H1 (cell line): ENCODE data around the gene CBLC. TPM values are rescaled to one million over a fixed set of nuclear protein-coding genes. Genes with fewer than 3 reads are reported as not detected.

Source experiments
- CTCF ChIA-PET: fragments of 300-600 bp; sonication (Branson Sonifier 250); formaldehyde crosslinking; loops from one replicate; lab custom pipeline; 2021; ENCODE audit not compliant: partially characterized antibody; lab: Charles Lee
- POLR2A ChIA-PET: fragments of 300-600 bp; sonication (Branson Sonifier 250); formaldehyde crosslinking; loops from one replicate; lab custom pipeline; 2021; ENCODE audit warnings: inconsistent platforms; ENCODE audit not compliant: partially characterized antibody; lab: Charles Lee
- DNase-seq, 2 experiments: peaks; one replicate each; pipeline versions ENCODE4 v3.0.0 to v3.0.0-alpha.2; 2010 to 2022; ENCODE audit warnings: low spot score in 2 of 2, low read depth in 1 of 2, mixed read lengths in 1 of 2
- FAIRE-seq: peaks from 2 replicates; lab custom pipeline; 2011; peaks lifted over from hg19 to GRCh38; lab: Jason Lieb, UNC
- H2AFZ ChIP-seq: 2 replicates; pipeline ENCODE4 v1.8.1; 2012; ENCODE audit warnings: low read length, inconsistent platforms
- H2AK5ac ChIP-seq: 2 replicates; pipeline ENCODE4 v1.6.1; 2013; ENCODE audit warnings: low read depth, low read length
- H2BK120ac ChIP-seq: replicated peaks from 2 replicates; pipeline ENCODE3; 2013; ENCODE audit warnings: low read depth, low read length, inconsistent platforms
- H2BK12ac ChIP-seq: 2 replicates; pipeline ENCODE4 v1.6.1; 2013; ENCODE audit warnings: low read depth, low read length
- H2BK15ac ChIP-seq: 2 replicates; pipeline ENCODE4 v1.6.1; 2013; ENCODE audit warnings: low read length
- H2BK20ac ChIP-seq: 2 replicates; pipeline ENCODE4 v1.6.1; 2013; ENCODE audit warnings: low read length
- H2BK5ac ChIP-seq: 2 replicates; pipeline ENCODE4 v1.6.1; 2013; ENCODE audit warnings: low read depth, low read length
- H3K14ac ChIP-seq: 2 replicates; pipeline ENCODE4 v1.6.1; 2013; ENCODE audit warnings: inconsistent platforms; ENCODE audit not compliant: insufficient read length
- H3K18ac ChIP-seq: 2 replicates; pipeline ENCODE4 v1.6.1; 2013; ENCODE audit warnings: low read length; ENCODE audit errors: extremely low read depth
- H3K23ac ChIP-seq: 2 replicates; pipeline ENCODE4 v1.6.1; 2013; ENCODE audit warnings: inconsistent platforms; ENCODE audit not compliant: insufficient read length
- H3K23me2 ChIP-seq: 2 replicates; pipeline ENCODE4 v1.6.1; 2013; ENCODE audit warnings: low read depth, low read length
- H3K27ac ChIP-seq: 2 replicates; pipeline ENCODE4 v1.6.1; 2011; ENCODE audit warnings: low read depth, low read length, inconsistent platforms
- H3K27me3 ChIP-seq, 4 experiments: replicated peaks in 1 of 4; 1 replicate in 1 of 4; 2 replicates in 3 of 4; pipeline versions ENCODE4 v1.6.1 to v1.8.1; 2011 to 2013; ENCODE audit warnings: low read length in 3 of 4, mild to moderate bottlenecking in 3 of 4, inconsistent platforms in 2 of 4, mixed read lengths in 2 of 4, moderate library complexity in 1 of 4; ENCODE audit not compliant: control insufficient read depth in 3 of 4, insufficient read depth in 3 of 4; ENCODE audit errors: extremely low read depth in 1 of 4
- H3K36me3 ChIP-seq, 4 experiments: 2 replicates each; pipeline versions ENCODE4 v1.6.1 to v1.8.1; 2011 to 2013; ENCODE audit warnings: mild to moderate bottlenecking in 4 of 4, low read length in 3 of 4, moderate library complexity in 2 of 4, control low read depth in 1 of 4, inconsistent platforms in 1 of 4; ENCODE audit not compliant: insufficient read depth in 4 of 4, control insufficient read depth in 2 of 4
- H3K4ac ChIP-seq: replicated peaks from 2 replicates; pipeline ENCODE3; 2013; ENCODE audit warnings: low read length, low read depth, mixed read lengths, inconsistent platforms; ENCODE audit not compliant: insufficient read length
- H3K4me1 ChIP-seq, 4 experiments: replicated peaks in 1 of 4; 1 replicate in 1 of 4; 2 replicates in 3 of 4; pipeline versions ENCODE4 v1.6.1 to v1.8.1; 2011 to 2013; ENCODE audit warnings: low read length in 3 of 4, inconsistent platforms in 2 of 4, mixed read lengths in 1 of 4; ENCODE audit not compliant: insufficient read depth in 4 of 4, control insufficient read depth in 3 of 4
- H3K4me2 ChIP-seq, 2 experiments: 2 replicates each; pipeline versions ENCODE4 v1.6.1 to v1.8.1; 2011 to 2013; ENCODE audit warnings: low read depth in 2 of 2, low read length in 2 of 2, control low read depth in 1 of 2, inconsistent platforms in 1 of 2, mild to moderate bottlenecking in 1 of 2; ENCODE audit not compliant: insufficient read depth in 1 of 2
- H3K4me3 ChIP-seq, 4 experiments: fragments of 200-600, 300-600 bp in 1 of 4; sonication (generic), shearing (Covaris generic), sonication (Bioruptor Twin) in 1 of 4; 2 replicates each; pipeline versions ENCODE4 v1.5.1 to v1.8.1; 2011 to 2016; ENCODE audit warnings: low read length in 4 of 4, low read depth in 3 of 4, control low read depth in 2 of 4, inconsistent platforms in 2 of 4, mild to moderate bottlenecking in 2 of 4, mixed read lengths in 1 of 4, moderate library complexity in 1 of 4; ENCODE audit not compliant: insufficient read depth in 2 of 4; ENCODE audit errors: extremely low read depth in 1 of 4
- H3K56ac ChIP-seq: replicated peaks from 2 replicates; pipeline ENCODE3; 2013; ENCODE audit warnings: low read depth, mild to moderate bottlenecking, mixed read lengths, low read length, inconsistent platforms; ENCODE audit not compliant: insufficient read length
- H3K79me1 ChIP-seq: 2 replicates; pipeline ENCODE4 v1.6.1; 2013; ENCODE audit warnings: low read depth, low read length, control low read depth
- H3K79me2 ChIP-seq, 2 experiments: 2 replicates each; pipeline versions ENCODE4 v1.6.1 to v1.8.1; 2012 to 2013; ENCODE audit warnings: low read length in 2 of 2, mild to moderate bottlenecking in 2 of 2, inconsistent platforms in 1 of 2; ENCODE audit not compliant: insufficient read depth in 2 of 2, control insufficient read depth in 1 of 2
- H3K9ac ChIP-seq, 4 experiments: replicated peaks in 1 of 4; 1 replicate in 1 of 4; 2 replicates in 3 of 4; pipeline versions ENCODE4 v1.6.1 to v1.8.1; 2011 to 2013; ENCODE audit warnings: low read depth in 3 of 4, low read length in 3 of 4, control low read depth in 2 of 4, mild to moderate bottlenecking in 2 of 4, moderate library complexity in 2 of 4, inconsistent platforms in 1 of 4; ENCODE audit errors: extremely low read depth in 1 of 4
- H3K9me3 ChIP-seq, 2 experiments: 2 replicates each; pipeline versions ENCODE4 v1.6.1 to v1.8.1; 2012 to 2013; ENCODE audit warnings: mild to moderate bottlenecking in 2 of 2, moderate library complexity in 2 of 2, control low read depth in 1 of 2, inconsistent platforms in 1 of 2, low read depth in 1 of 2, low read length in 1 of 2, mixed read lengths in 1 of 2; ENCODE audit not compliant: insufficient read depth in 2 of 2
- H4K20me1 ChIP-seq, 2 experiments: replicated peaks in 1 of 2; 2 replicates each; pipeline versions ENCODE3 to v1.8.1; 2011 to 2013; ENCODE audit warnings: inconsistent platforms in 2 of 2, low read length in 2 of 2, mild to moderate bottlenecking in 1 of 2; ENCODE audit not compliant: insufficient read depth in 2 of 2, control insufficient read depth in 1 of 2
- H4K5ac ChIP-seq: 2 replicates; pipeline ENCODE4 v1.6.1; 2013; ENCODE audit warnings: low read length, low read depth, mixed read lengths, inconsistent platforms; ENCODE audit not compliant: insufficient read length
- H4K8ac ChIP-seq: 2 replicates; pipeline ENCODE4 v1.8.0; 2013; ENCODE audit warnings: mild to moderate bottlenecking, moderate library complexity, low read length, inconsistent platforms; ENCODE audit not compliant: insufficient read depth; ENCODE audit errors: extremely low read depth
- H4K91ac ChIP-seq: replicated peaks from 2 replicates; pipeline ENCODE3; 2013; ENCODE audit warnings: low read length, mixed read lengths, inconsistent platforms; ENCODE audit not compliant: insufficient read length
- BRCA1 ChIP-seq: IDR thresholded peaks from 2 replicates; pipeline ENCODE4 v1.6.1; 2012; ENCODE audit warnings: low read depth, low read length, improper control_type of control experiment
- CHD1 ChIP-seq: IDR thresholded peaks from 2 replicates; pipeline ENCODE4 v1.6.1; 2012; ENCODE audit warnings: low read depth, low read length, improper control_type of control experiment
- CHD2 ChIP-seq: IDR thresholded peaks from 2 replicates; pipeline ENCODE4 v1.6.1; 2012; ENCODE audit warnings: low read length, improper control_type of control experiment
- GTF2F1 ChIP-seq: IDR thresholded peaks from 2 replicates; pipeline ENCODE4 v1.6.1; 2012; ENCODE audit warnings: low read depth, low read length, improper control_type of control experiment, borderline replicate concordance
- JUND ChIP-seq: IDR thresholded peaks from 2 replicates; pipeline ENCODE4 v1.6.1; 2011; ENCODE audit warnings: mild to moderate bottlenecking, improper control_type of control experiment, low read length
- KDM1A ChIP-seq: fragments of 200-600, 300-600 bp; sonication (generic); IDR thresholded peaks from 2 replicates; pipeline ENCODE4 v1.7.1; 2016; ENCODE audit warnings: mild to moderate bottlenecking, low read length, borderline replicate concordance
- NANOG ChIP-seq: IDR thresholded peaks from 2 replicates; pipeline ENCODE4 v1.6.1; 2011; ENCODE audit warnings: low read length, low read depth, mild to moderate bottlenecking, inconsistent platforms; ENCODE audit not compliant: insufficient read depth, poor library complexity, severe bottlenecking
- POLR2A ChIP-seq, 2 experiments: IDR thresholded peaks; 1 replicate in 1 of 2; 2 replicates in 1 of 2; pipeline ENCODE4 v1.6.1; 2011; ENCODE audit warnings: low read depth in 2 of 2, low read length in 2 of 2, mild to moderate bottlenecking in 2 of 2; ENCODE audit errors: control extremely low read depth in 1 of 2
- POU5F1 ChIP-seq: IDR thresholded peaks from 2 replicates; pipeline ENCODE4 v1.6.1; 2011; ENCODE audit warnings: low read depth, mild to moderate bottlenecking, low read length, moderate library complexity
- SP1 ChIP-seq: IDR thresholded peaks from 2 replicates; pipeline ENCODE4 v1.6.1; 2011; ENCODE audit warnings: low read depth, low read length
- SP4 ChIP-seq: IDR thresholded peaks from 2 replicates; pipeline ENCODE4 v1.6.1; 2012; ENCODE audit warnings: low read length, inconsistent platforms
- ZNF274 ChIP-seq: IDR thresholded peaks from 2 replicates; pipeline ENCODE4 v1.7.0; 2012; ENCODE audit warnings: low read length, borderline replicate concordance; ENCODE audit errors: extremely low read depth
- WGBS, 2 experiments: shearing (Covaris generic) in 1 of 2; methylation state at CpG; one replicate each; pipeline versions ENCODE4 v1.1.6 to v1.1.7; 2013 to 2015; ENCODE audit warnings: low lambda C conversion rate in 2 of 2, mixed read lengths in 2 of 2, inconsistent platforms in 1 of 2, low coverage in 1 of 2, missing lambda C conversion rate in 1 of 2; ENCODE audit not compliant: insufficient replicate concordance in 2 of 2, insufficient coverage in 1 of 2, insufficient read length in 1 of 2; ENCODE audit errors: extremely low coverage in 1 of 2, missing lambda C conversion rate in 1 of 2; 5-methylcytosine and 5-hydroxymethylcytosine counted together
- polyA plus RNA-seq, 7 experiments: library from polyadenylated mRNA; depleted of rRNA in 3 of 7; stranded (reverse) in 5 of 7; unstranded in 2 of 7; fragments of >200 nt in 5 of 7; fragments of 200-250 nt in 2 of 7; gene quantifications; 1 replicate in 5 of 7; 2 replicates in 1 of 7; 4 replicates in 1 of 7; pipeline versions ENCODE4 v1.2.1 to v1.2.3, GENCODE V29; 2011 to 2013; ENCODE audit warnings: missing spikeins in 2 of 7, mixed read lengths in 2 of 7
- total RNA-seq: library from RNA; stranded (reverse); fragmentation: NEBNext Ultra II Directional; extraction: Animal tissue kit (Norgen Biotek cat#: 25700); gene quantifications from 2 replicates; pipeline ENCODE4 v1.2.1, GENCODE V29; 2021

Gene CBLC
- total and polyA plus RNA-seq, 2 of the 8 experiments (the other 6 are each of a cell fraction or from before 2014, with no cell fraction given) = 17.4 to 35.7 TPM

DNA sequence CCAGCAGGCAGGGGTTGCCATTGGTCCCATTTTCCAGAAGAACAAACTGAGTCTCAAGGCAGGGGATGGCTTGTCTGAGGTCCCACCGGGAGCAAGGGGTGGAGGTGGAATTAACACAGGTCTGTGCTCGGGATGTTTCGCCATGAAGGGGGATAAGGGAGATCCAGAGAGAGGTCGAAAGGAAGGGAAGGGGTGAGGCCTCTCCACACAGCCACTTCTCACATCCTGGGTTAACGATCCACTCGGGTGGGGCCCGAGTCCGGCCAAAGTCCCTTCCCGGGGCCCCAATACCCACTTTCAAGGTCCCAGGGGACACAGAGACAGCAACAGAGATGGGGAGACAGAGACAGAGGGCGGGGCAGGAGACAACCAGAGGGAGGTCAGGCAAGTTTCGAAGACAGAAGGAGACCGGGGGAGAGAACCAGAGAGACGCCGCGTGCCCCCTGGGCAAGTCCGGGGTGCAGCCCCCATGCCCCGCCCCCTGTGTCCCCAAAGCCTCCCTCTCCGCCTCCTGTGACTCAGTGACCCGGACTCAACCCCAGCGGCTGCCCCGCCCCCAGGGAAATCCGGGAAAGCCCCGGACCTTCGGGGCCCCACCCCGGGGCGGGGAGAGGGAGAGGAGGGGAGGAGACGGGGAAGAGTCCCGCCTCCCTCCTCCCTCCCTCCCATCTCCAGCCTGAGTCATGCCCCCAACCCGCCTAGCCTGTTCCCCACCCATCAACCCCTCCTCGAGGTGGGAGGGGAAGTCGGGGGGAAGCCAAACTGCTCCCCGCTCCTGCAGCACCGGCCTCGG lies 30.5 kb upstream of the CBLC start:
- Histone ChIP-seq H2BK120ac (no peak overlapping the region), H3K23me2 (peaks cover 12% of the 10 kb centered on the region), H2BK5ac (no peak overlapping the region), H3K79me2 (no peaks in the 10 kb centered on the region), H2AFZ (no peak overlapping the region), H3K4me3 (peak overlapping the region; percentile 43 to 65 (median 52)), H3K36me3 (no peaks in the 10 kb centered on the region), H3K9me3 (no peaks in the 10 kb centered on the region), H4K20me1 (no peaks in the 10 kb centered on the region), H3K79me1 (no peaks in the 10 kb centered on the region), H3K4ac (no peak overlapping the region), H4K5ac (no peak overlapping the region), H4K8ac (no peak overlapping the region), H3K18ac (peak overlapping the region; percentile 85; the same call in 1 of the 2 replicates), H3K4me1 (peaks cover 0 to 3% (median 1%) of the 10 kb centered on the region in 4 experiments; a peak in 2 of 7 replicates), H3K4me2 (peak overlapping the region; percentile 96), H4K91ac (no peak overlapping the region), H3K27me3 (peaks cover 22 to 61% (median 46%) of the 10 kb centered on the region in 4 experiments), H3K9ac (no peak overlapping the region), H2BK15ac (0 out of 2 replicates have a peak overlapping the region, but pooled peaks have one; percentile 8), H2AK5ac (no peak overlapping the region), H3K14ac (no peak overlapping the region), H3K56ac (no peak overlapping the region), H3K27ac (no peak overlapping the region), H2BK12ac (peak overlapping the region; percentile 1; the same call in 1 of the 2 replicates), H2BK20ac (no peak overlapping the region), H3K23ac (no peak overlapping the region)
- ChIA-PET POLR2A (no interaction called here), CTCF (interaction anchor here (9.4 kb wide), 1 partner anchor 24 kb away, joined by 91 read pairs; no protein-coding TSS in a partner anchor)
- no peak for FAIRE-seq
- WGBS, 2 experiments = 21% methylated on average over 14 of the region's 34 CpGs; no CpG with 5 or more reads in 1 of the 2 experiments
- peak in 1 of 2 experiments; percentile 92 for DNase-seq
- TF ChIP-seq POLR2A (IDR thresholded peaks at IDR 0.05; ENCODE audit: control extremely low read depth in 1 of 2, low read depth in 2 of 2, low read length in 2 of 2) (no peak), SP1 (peak; percentile 65; the same call in 1 of the 2 replicates), BRCA1 (no peak), SP4 (no peak), JUND (peak; percentile 60; the same call in 1 of the 2 replicates), POU5F1 (no peak), GTF2F1 (no peak), CHD1 (no peak), NANOG (no peak), ZNF274 (no peak), KDM1A (peak; percentile 77; the same call in 1 of the 2 replicates), CHD2 (no peak)
